LNCAP (cell line): ENCODE measurements around the gene RNF123.

Source experiments
- TF ChIP-seq, protein P1 (sequence below): fragments of 450-650 bp; IDR thresholded peaks from 2 replicates; pipeline ENCODE4 v1.5.1; 2017; ENCODE audit warnings: mild to moderate bottlenecking

RNF123 gene

DNA sequence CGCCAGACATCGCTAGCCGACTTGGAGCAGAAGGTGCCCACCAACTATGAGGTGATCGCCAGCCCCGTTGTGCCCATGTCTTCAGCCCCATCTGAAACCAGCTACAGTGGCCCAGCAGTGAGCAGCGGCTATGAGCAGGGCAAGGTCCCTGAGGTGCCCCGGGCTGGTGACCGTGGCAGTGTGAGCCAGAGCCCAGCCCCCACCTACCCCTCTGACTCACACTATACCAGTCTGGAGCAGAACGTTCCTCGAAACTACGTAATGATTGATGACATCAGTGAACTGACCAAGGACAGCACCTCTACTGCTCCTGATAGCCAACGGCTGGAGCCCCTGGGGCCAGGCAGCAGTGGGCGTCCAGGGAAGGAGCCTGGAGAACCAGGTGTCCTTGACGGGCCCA lies 28.1 kb upstream of the RNF123 start:
- TF ChIP-seq, protein P1, sequence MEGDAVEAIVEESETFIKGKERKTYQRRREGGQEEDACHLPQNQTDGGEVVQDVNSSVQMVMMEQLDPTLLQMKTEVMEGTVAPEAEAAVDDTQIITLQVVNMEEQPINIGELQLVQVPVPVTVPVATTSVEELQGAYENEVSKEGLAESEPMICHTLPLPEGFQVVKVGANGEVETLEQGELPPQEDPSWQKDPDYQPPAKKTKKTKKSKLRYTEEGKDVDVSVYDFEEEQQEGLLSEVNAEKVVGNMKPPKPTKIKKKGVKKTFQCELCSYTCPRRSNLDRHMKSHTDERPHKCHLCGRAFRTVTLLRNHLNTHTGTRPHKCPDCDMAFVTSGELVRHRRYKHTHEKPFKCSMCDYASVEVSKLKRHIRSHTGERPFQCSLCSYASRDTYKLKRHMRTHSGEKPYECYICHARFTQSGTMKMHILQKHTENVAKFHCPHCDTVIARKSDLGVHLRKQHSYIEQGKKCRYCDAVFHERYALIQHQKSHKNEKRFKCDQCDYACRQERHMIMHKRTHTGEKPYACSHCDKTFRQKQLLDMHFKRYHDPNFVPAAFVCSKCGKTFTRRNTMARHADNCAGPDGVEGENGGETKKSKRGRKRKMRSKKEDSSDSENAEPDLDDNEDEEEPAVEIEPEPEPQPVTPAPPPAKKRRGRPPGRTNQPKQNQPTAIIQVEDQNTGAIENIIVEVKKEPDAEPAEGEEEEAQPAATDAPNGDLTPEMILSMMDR, result no peak

DNA sequence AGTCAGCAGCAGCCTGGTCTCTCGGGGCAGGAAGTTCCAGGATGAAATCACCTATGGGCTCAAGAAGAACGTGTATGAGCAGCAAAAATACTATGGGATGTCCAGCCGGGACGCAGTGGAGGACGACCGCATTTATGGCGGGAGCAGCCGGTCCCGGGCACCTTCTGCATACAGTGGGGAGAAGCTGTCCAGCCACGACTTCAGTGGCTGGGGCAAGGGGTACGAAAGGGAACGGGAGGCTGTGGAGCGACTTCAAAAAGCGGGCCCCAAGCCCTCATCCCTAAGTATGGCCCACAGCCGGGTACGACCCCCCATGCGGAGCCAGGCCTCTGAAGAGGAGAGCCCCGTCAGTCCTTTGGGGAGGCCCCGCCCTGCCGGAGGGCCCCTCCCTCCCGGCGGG lies 27.3 kb upstream of the RNF123 start:
- TF ChIP-seq, protein P1, result no peak

DNA sequence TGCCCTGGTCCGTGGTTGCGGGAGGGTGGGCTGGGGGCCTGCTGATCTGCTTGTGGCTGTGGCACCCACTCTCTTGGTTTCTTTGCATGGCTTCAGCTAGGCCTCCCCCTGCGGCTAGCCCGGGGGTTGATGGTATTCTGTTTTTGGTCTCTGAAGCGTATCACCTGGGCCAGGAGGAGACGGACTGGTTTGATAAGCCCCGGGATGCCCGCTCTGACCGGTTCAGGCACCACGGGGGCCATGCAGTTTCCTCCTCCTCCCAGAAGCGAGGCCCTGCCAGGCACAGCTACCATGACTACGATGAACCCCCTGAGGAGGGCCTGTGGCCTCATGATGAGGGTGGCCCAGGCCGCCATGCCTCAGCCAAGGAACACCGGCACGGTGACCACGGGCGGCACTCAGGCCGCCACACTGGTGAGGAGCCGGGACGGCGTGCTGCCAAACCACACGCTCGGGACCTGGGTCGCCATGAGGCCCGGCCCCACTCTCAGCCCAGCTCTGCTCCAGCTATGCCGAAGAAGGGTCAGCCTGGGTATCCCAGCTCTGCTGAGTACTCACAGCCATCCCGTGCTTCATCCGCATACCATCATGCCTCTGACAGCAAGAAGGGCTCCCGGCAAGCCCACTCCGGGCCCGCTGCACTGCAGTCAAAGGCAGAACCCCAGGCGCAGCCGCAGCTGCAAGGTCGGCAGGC lies 26.5 kb upstream of the RNF123 start:
- TF ChIP-seq, protein P1, result no peak

DNA sequence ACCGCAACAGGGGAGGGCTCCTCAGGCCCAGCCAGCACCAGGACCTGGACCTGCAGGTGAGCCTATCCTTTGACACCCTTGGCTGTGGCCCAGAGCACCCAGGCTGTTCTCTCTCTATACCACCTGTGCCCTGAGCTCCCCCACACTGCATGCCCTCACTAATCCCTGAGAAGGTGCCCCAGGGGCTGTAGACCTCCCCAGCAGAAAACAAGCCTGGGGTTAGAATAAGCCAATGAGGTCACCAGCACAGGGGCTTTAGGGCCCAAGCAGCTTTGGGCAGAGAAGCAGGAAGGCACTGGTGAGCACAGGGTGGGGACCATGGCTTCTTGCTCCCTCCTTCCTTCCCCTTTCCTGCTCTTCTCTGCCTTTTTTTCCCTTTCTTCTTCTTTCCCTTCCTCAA lies 25.5 kb upstream of the RNF123 start:
- TF ChIP-seq, protein P1, result no peak

DNA sequence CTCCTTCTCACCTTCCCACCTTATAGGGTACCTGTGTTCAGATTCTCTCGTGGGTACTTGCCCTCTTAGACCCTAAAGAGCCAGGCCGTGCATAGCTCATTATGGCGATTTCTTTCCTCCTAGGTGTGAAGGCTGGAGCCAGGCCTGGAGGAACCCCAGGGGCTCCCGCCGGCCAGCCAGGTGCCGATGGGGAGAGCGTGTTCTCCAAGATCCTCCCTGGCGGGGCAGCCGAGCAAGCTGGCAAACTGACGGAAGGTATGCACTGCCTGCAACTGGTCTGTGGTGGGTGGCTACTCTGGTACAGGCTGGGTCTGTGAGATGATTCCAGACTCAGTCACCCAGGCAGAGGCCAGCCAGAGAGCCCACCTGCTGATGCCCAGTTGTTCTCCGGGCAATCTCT lies 25.1 kb upstream of the RNF123 start:
- TF ChIP-seq, protein P1, result no peak

DNA sequence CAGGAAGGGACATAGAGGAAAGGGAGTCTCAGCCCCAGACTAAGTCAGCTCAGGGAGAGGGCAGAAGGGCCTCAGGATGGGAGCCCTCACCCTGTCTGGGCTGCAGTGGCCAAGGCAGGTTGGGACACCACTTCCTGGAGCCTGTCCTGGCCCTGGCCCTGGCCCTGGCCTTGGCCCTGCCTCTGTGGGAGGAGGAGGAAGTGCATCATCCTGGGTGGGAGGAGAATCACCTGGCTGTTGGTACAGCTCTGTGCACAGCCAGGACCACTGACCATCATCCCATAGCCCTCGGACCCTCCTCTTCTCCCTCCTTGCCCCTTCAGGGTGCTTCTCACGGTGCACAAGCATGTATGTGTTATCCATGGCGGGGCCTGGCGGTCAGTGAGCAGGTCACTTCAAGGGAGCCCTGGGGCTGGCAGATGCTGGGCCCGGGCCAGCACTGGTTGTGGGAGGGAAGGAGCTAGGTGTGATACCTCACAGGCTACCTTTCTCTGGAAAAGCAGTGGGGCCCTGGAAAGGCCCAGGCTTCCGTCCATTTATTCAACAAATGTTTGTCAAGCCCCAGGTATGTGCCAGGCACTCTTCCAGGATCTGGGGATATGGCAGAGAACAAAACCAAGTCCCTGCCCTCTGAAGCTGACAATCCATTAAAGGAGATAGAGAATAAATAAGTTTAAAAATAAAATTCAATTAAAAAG lies 23.4 kb upstream of the RNF123 start:
- TF ChIP-seq, protein P1, result no peak

DNA sequence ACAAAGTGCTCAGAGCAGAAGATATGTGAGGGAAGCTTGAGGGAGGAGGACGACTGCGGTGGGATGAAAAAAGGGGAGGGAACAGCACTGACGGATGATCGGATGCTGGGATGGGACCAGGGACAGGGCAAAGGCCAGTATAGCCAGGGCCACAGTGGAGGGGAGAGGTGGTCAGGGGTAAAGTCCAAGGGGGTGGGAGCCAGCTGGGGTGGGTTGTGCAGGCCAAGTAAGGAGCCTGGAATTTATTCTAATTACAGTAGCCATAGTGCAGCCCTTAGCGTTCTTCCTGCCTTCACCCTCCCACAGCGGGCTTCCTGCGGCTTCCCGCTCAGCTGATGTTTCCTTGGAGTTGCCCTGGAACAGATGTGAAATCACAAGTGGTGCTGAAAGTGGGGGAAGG lies 22.8 kb upstream of the RNF123 start:
- TF ChIP-seq, protein P1, result no peak
